H9 (cell line): ENCODE measurements around the gene EDIL3. TPM values are rescaled to one million over a fixed set of nuclear protein-coding genes. Genes with fewer than 3 reads are reported as not detected.

ENCODE experiments used
- DNase-seq: peaks from one replicate; pipeline ENCODE4 v3.0.0-alpha.2; 2017
- H2AFZ ChIP-seq: one replicate; pipeline ENCODE4 v1.6.1; 2013; ENCODE audit warnings: mild to moderate bottlenecking, low read length, control low read depth, moderate library complexity
- H2AK5ac ChIP-seq: 2 replicates; pipeline ENCODE4 v1.6.1; 2013; ENCODE audit warnings: low read length, control low read depth, mixed read lengths; ENCODE audit not compliant: insufficient read length
- H2BK120ac ChIP-seq: one replicate; pipeline ENCODE4 v1.6.1; 2013; ENCODE audit warnings: low read depth, mild to moderate bottlenecking, low read length, control low read depth, inconsistent platforms; ENCODE audit not compliant: poor library complexity, severe bottlenecking
- H2BK12ac ChIP-seq: 2 replicates; pipeline ENCODE4 v1.6.1; 2013; ENCODE audit warnings: low read length, control low read depth, mixed read lengths, low read depth; ENCODE audit not compliant: insufficient read length
- H2BK15ac ChIP-seq: 2 replicates; pipeline ENCODE4 v1.6.1; 2013; ENCODE audit warnings: low read depth, low read length, control low read depth
- H2BK20ac ChIP-seq: one replicate; pipeline ENCODE4 v1.6.1; 2013; ENCODE audit warnings: low read depth, mild to moderate bottlenecking, low read length, control low read depth, inconsistent platforms; ENCODE audit not compliant: poor library complexity, severe bottlenecking
- H2BK5ac ChIP-seq: 2 replicates; pipeline ENCODE4 v1.6.1; 2013; ENCODE audit warnings: low read length, control low read depth, mixed read lengths; ENCODE audit not compliant: insufficient read length
- H3K14ac ChIP-seq: 2 replicates; pipeline ENCODE4 v1.6.1; 2013; ENCODE audit warnings: low read length, control low read depth; ENCODE audit not compliant: insufficient read depth
- H3K18ac ChIP-seq: 2 replicates; pipeline ENCODE4 v1.6.1; 2013; ENCODE audit warnings: low read depth, mild to moderate bottlenecking, mixed read lengths, low read length, control low read depth; ENCODE audit not compliant: insufficient read length
- H3K23ac ChIP-seq: 2 replicates; pipeline ENCODE4 v1.6.1; 2013; ENCODE audit warnings: low read length, control low read depth, mixed read lengths, low read depth; ENCODE audit not compliant: insufficient read length
- H3K23me2 ChIP-seq: 2 replicates; pipeline ENCODE4 v1.6.1; 2013; ENCODE audit warnings: low read depth, mild to moderate bottlenecking, mixed read lengths, low read length, control low read depth; ENCODE audit not compliant: insufficient read length, poor library complexity, severe bottlenecking
- H3K27ac ChIP-seq: 2 replicates; pipeline ENCODE4 v1.5.1; 2013; ENCODE audit warnings: low read length, control low read depth, mixed read lengths, low read depth; ENCODE audit not compliant: insufficient read length
- H3K27me3 ChIP-seq: 2 replicates; pipeline ENCODE4 v1.6.1; 2013; ENCODE audit warnings: low read length, control low read depth, inconsistent platforms; ENCODE audit not compliant: insufficient read depth
- H3K4ac ChIP-seq: 2 replicates; pipeline ENCODE4 v1.6.1; 2013; ENCODE audit warnings: low read depth, mild to moderate bottlenecking, control low read depth, inconsistent platforms, low read length, moderate library complexity
- H3K4me1 ChIP-seq: 2 replicates; pipeline ENCODE4 v1.6.1; 2013; ENCODE audit warnings: low read length, control low read depth, inconsistent platforms; ENCODE audit not compliant: insufficient read depth
- H3K4me2 ChIP-seq: 2 replicates; pipeline ENCODE4 v1.6.1; 2013; ENCODE audit warnings: low read length, control low read depth, mixed read lengths; ENCODE audit not compliant: insufficient read length, insufficient read depth
- H3K56ac ChIP-seq: 2 replicates; pipeline ENCODE4 v1.6.1; 2013; ENCODE audit warnings: low read depth, mild to moderate bottlenecking, mixed read lengths, low read length, control low read depth; ENCODE audit not compliant: insufficient read length
- H3K79me1 ChIP-seq: 2 replicates; pipeline ENCODE4 v1.6.1; 2013; ENCODE audit warnings: low read depth, mild to moderate bottlenecking, moderate library complexity, low read length, control low read depth, inconsistent platforms; ENCODE audit not compliant: insufficient read depth, poor library complexity, severe bottlenecking
- H3K79me2 ChIP-seq: 2 replicates; pipeline ENCODE4 v1.6.1; 2013; ENCODE audit warnings: low read length, control low read depth, inconsistent platforms; ENCODE audit not compliant: insufficient read depth
- H3K9ac ChIP-seq: 2 replicates; pipeline ENCODE4 v1.6.1; 2013; ENCODE audit warnings: low read length, control low read depth, mixed read lengths; ENCODE audit not compliant: insufficient read length; ENCODE audit errors: extremely low read depth
- H3K9me3 ChIP-seq: one replicate; pipeline ENCODE4 v1.6.1; 2013; ENCODE audit warnings: low read depth, low read length, inconsistent platforms; ENCODE audit not compliant: control insufficient read depth
- H3T11ph ChIP-seq: one replicate; pipeline ENCODE4 v1.6.1; 2013; ENCODE audit warnings: mild to moderate bottlenecking, low read length, control low read depth, inconsistent platforms
- H4K20me1 ChIP-seq: one replicate; pipeline ENCODE4 v1.6.1; 2013; ENCODE audit not compliant: control insufficient read depth, insufficient read length, insufficient read depth
- H4K5ac ChIP-seq: 2 replicates; pipeline ENCODE4 v1.6.1; 2013; ENCODE audit warnings: low read depth, mild to moderate bottlenecking, mixed read lengths, low read length, control low read depth; ENCODE audit not compliant: insufficient read length
- H4K8ac ChIP-seq: replicated peaks from 2 replicates; pipeline ENCODE4 v1.6.1; 2013; ENCODE audit warnings: low read length, control low read depth, mixed read lengths, low read depth; ENCODE audit not compliant: insufficient read length
- H4K91ac ChIP-seq: 2 replicates; pipeline ENCODE4 v1.6.1; 2013; ENCODE audit warnings: low read depth, mild to moderate bottlenecking, moderate library complexity, mixed read lengths, low read length, control low read depth; ENCODE audit not compliant: insufficient read length
- H3K27ac Mint-ChIP-seq, 3 experiments: 2 replicates in 2 of 3; 3 replicates in 1 of 3; pipeline ENCODE4 v1.8.0; 2020 to 2021; ENCODE audit warnings: mixed read lengths in 3 of 3, mild to moderate bottlenecking in 1 of 3, moderate library complexity in 1 of 3
- H3K27me3 Mint-ChIP-seq: 2 replicates; pipeline ENCODE4 v1.8.0; 2021; ENCODE audit warnings: low read depth, mild to moderate bottlenecking, moderate library complexity, mixed read lengths
- H3K36me3 Mint-ChIP-seq, 3 experiments: 2 replicates in 2 of 3; 3 replicates in 1 of 3; pipeline ENCODE4 v1.8.0; 2020 to 2021; ENCODE audit warnings: low read depth in 3 of 3, mixed read lengths in 3 of 3; ENCODE audit not compliant: insufficient read depth in 1 of 3
- H3K4me1 Mint-ChIP-seq, 2 experiments: 2 replicates each; pipeline ENCODE4 v1.8.0; 2020; ENCODE audit warnings: mixed read lengths in 2 of 2
- H3K4me3 Mint-ChIP-seq, 2 experiments: 2 replicates in 1 of 2; 3 replicates in 1 of 2; pipeline ENCODE4 v1.8.0; 2020 to 2021; ENCODE audit warnings: mild to moderate bottlenecking in 2 of 2, mixed read lengths in 2 of 2, moderate library complexity in 1 of 2
- H3K9me3 Mint-ChIP-seq, 2 experiments: 2 replicates in 1 of 2; 3 replicates in 1 of 2; pipeline ENCODE4 v1.8.0; 2020; ENCODE audit warnings: mild to moderate bottlenecking in 2 of 2, mixed read lengths in 2 of 2, moderate library complexity in 1 of 2
- CTCF ChIP-seq: fragments of 200-600 bp; sonication (generic); conservative IDR thresholded peaks from 3 replicates; pipeline ENCODE4 v1.8.0; 2021; ENCODE audit warnings: antibody characterized with exemption, mild to moderate bottlenecking
- total RNA-seq: library from RNA; stranded (reverse); gene quantifications from 2 replicates; pipeline ENCODE4 v1.2.1, GENCODE V29; 2021

EDIL3 gene
- total RNA-seq, 1 experiment from 2014 or later = 61.9 TPM

- H3K4me2 ChIP-seq = no peak overlapping the region
- H4K20me1 ChIP-seq = no peaks in the 10 kb centered on the region
- no peak overlapping the region for H2BK12ac ChIP-seq
- no peak overlapping the region for H3K56ac ChIP-seq
- peaks cover 0 to 2% of the 10 kb centered on the region in 2 experiments; a peak in 1 of 4 replicates for H3K4me1 Mint-ChIP-seq
- H4K8ac ChIP-seq = no peak overlapping the region
- H3K23me2 ChIP-seq = no peaks in the 10 kb centered on the region
- no peak overlapping the region for H2BK5ac ChIP-seq
- no peak overlapping the region for H3K27ac Mint-ChIP-seq
- no peaks in the 10 kb centered on the region for H3K9me3 Mint-ChIP-seq
- no peak overlapping the region for H4K5ac ChIP-seq
- H3K4ac ChIP-seq = no peak overlapping the region
- H3K27me3 ChIP-seq = no peaks in the 10 kb centered on the region
- H2AK5ac ChIP-seq = no peak overlapping the region
- H3K18ac ChIP-seq = no peak overlapping the region
- H3K14ac ChIP-seq = no peak overlapping the region
- H3K27me3 Mint-ChIP-seq = no peaks in the 10 kb centered on the region; the same call in 1 of the 2 replicates
- H3K27ac ChIP-seq = no peak overlapping the region
- no peak overlapping the region for H3K9ac ChIP-seq
- H3K4me1 ChIP-seq = no peaks in the 10 kb centered on the region
- no peak overlapping the region for H2BK20ac ChIP-seq
- H2BK15ac ChIP-seq = no peak overlapping the region
- no peak overlapping the region for H3K23ac ChIP-seq
- no peaks in the 10 kb centered on the region for H3K9me3 ChIP-seq
- no peak overlapping the region for H2BK120ac ChIP-seq
- no peak for DNase-seq
- no peak overlapping the region for H2AFZ ChIP-seq
- no peak for TF ChIP-seq CTCF
- no peak overlapping the region for H3T11ph ChIP-seq
- peaks cover 0 to 5% (median 0%) of the 10 kb centered on the region in 3 experiments; a peak in 2 of 7 replicates for H3K36me3 Mint-ChIP-seq
- H3K79me2 ChIP-seq = no peaks in the 10 kb centered on the region
- H3K79me1 ChIP-seq = no peaks in the 10 kb centered on the region
- H4K91ac ChIP-seq = no peak overlapping the region
- H3K4me3 Mint-ChIP-seq = no peak overlapping the region
These were observed 312.3 kb downstream of the EDIL3 start for GRCh38 chr5:84072339-84072738.
